Neural progenitor cell (in vitro differentiated cells): ENCODE results near the gene CLCF1.

Source experiments
- EZH2 ChIP-seq: fragments of 200-600 bp; sonication (generic); IDR thresholded peaks from 2 replicates; pipeline ENCODE4 v1.6.1; 2017; ENCODE audit warnings: antibody characterized with exemption, mild to moderate bottlenecking, moderate library complexity
- EZH2phosphoT487 ChIP-seq: fragments of 200-600 bp; sonication (generic); IDR thresholded peaks from 2 replicates; pipeline ENCODE4 v1.6.1; 2017; ENCODE audit warnings: antibody characterized with exemption
- TF ChIP-seq, protein P1 (sequence below): fragments of 200-600 bp; sonication (generic); IDR thresholded peaks from 2 replicates; pipeline ENCODE4 v1.5.1; 2017; ENCODE audit warnings: antibody characterized with exemption, mild to moderate bottlenecking

DNA sequence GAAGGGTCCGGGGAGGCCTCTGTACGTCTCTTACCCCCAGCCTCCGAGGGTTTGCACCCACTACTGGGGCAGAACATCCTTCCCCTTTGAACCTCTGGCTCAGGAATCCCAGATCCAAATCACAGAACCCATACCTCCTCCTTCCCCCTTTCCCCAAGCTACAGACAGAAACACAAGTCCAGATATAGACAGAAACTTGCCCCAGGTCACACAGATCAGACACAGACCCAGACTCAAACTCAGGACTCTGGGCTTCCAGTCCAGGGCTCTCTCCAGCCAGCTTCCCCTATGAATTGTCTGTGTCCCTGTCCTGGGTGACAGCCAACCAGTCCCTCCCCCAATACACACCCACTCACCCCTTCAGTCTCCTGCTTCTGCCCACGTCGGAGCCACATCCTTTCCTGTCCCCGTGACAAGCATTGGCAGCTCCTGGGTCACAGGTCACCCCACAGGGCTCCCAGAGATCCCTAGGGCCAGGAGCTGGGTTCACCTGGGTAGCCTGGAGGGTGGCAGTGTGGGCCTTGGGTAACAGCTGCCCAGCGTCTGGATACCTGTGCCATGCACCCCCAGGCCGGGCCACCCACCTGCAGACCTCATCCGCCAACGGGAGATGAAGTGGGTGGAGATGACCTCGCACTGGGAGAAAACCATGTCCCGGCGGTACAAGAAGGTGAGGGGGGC is 31.3 kb upstream of the CLCF1 start:
- TF ChIP-seq EZH2phosphoT487 (no peak), EZH2 (no peak)
- TF ChIP-seq, protein P1, sequence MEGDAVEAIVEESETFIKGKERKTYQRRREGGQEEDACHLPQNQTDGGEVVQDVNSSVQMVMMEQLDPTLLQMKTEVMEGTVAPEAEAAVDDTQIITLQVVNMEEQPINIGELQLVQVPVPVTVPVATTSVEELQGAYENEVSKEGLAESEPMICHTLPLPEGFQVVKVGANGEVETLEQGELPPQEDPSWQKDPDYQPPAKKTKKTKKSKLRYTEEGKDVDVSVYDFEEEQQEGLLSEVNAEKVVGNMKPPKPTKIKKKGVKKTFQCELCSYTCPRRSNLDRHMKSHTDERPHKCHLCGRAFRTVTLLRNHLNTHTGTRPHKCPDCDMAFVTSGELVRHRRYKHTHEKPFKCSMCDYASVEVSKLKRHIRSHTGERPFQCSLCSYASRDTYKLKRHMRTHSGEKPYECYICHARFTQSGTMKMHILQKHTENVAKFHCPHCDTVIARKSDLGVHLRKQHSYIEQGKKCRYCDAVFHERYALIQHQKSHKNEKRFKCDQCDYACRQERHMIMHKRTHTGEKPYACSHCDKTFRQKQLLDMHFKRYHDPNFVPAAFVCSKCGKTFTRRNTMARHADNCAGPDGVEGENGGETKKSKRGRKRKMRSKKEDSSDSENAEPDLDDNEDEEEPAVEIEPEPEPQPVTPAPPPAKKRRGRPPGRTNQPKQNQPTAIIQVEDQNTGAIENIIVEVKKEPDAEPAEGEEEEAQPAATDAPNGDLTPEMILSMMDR, result no peak
